OCI-LY1 (cell line): ENCODE data around the gene MAN2B1.

Experiments
- H2AFZ ChIP-seq: fragments of 200-600 bp; sonication (generic), shearing (Covaris generic); 2 replicates; pipeline ENCODE4 v1.6.0; 2014; ENCODE audit warnings: antibody characterized with exemption, mild to moderate bottlenecking, low read length
- H3F3A ChIP-seq: fragments of 200-600 bp; sonication (generic), shearing (Covaris generic); 2 replicates; pipeline ENCODE4 v1.6.0; 2014; ENCODE audit warnings: mild to moderate bottlenecking, antibody characterized with exemption, low read length, moderate library complexity; ENCODE audit not compliant: insufficient read depth
- H3K27ac ChIP-seq: fragments of 200-600 bp; sonication (generic); 2 replicates; pipeline ENCODE4 v1.5.1; 2014; ENCODE audit warnings: low read length, mixed run types, mild to moderate bottlenecking, low read depth; ENCODE audit not compliant: poor library complexity, severe bottlenecking
- H3K27me3 ChIP-seq: fragments of 200-600 bp; sonication (generic); 2 replicates; pipeline ENCODE4 v1.6.0; 2014; ENCODE audit warnings: antibody characterized with exemption, mild to moderate bottlenecking, low read length, moderate library complexity; ENCODE audit not compliant: insufficient read depth
- H3K36me3 ChIP-seq: fragments of 200-600 bp; sonication (generic); 2 replicates; pipeline ENCODE4 v1.6.1; 2014; ENCODE audit warnings: mild to moderate bottlenecking, antibody characterized with exemption, low read length, moderate library complexity, mixed read lengths; ENCODE audit not compliant: insufficient read depth
- H3K4me1 ChIP-seq: fragments of 200-600 bp; sonication (generic); 2 replicates; pipeline ENCODE4 v1.5.1; 2014; ENCODE audit warnings: mild to moderate bottlenecking, low read length, moderate library complexity; ENCODE audit not compliant: insufficient read depth, severe bottlenecking
- H3K4me2 ChIP-seq: fragments of 200-600 bp; sonication (generic), shearing (Covaris generic); 2 replicates; pipeline ENCODE4 v1.6.1; 2014; ENCODE audit warnings: low read length
- H3K4me3 ChIP-seq: fragments of 200-600 bp; sonication (generic); 2 replicates; pipeline ENCODE4 v1.5.1; 2014; ENCODE audit warnings: low read length, low read depth, mild to moderate bottlenecking, mixed read lengths; ENCODE audit not compliant: poor library complexity, severe bottlenecking
- H3K79me2 ChIP-seq: fragments of 200-600 bp; shearing (Covaris generic); 2 replicates; pipeline ENCODE4 v1.6.1; 2016; ENCODE audit warnings: mixed run types, low read length, mixed read lengths; ENCODE audit not compliant: insufficient read depth
- H3K9ac ChIP-seq: fragments of 200-600 bp; sonication (generic), shearing (Covaris generic); 2 replicates; pipeline ENCODE4 v1.6.1; 2014; ENCODE audit warnings: mild to moderate bottlenecking, low read length, mixed read lengths
- H3K9me2 ChIP-seq: fragments of 200-600 bp; sonication (generic), shearing (Covaris generic); 2 replicates; pipeline ENCODE4 v1.6.1; 2014; ENCODE audit warnings: low read depth, mild to moderate bottlenecking, low read length, mixed read lengths
- H3K9me3 ChIP-seq: fragments of 200-600 bp; shearing (Covaris generic); 2 replicates; pipeline ENCODE4 v1.6.1; 2014; ENCODE audit warnings: low read length, mixed read lengths
- H4K20me1 ChIP-seq: fragments of 200-600 bp; sonication (generic), shearing (Covaris generic); 2 replicates; pipeline ENCODE4 v1.6.0; 2016; ENCODE audit warnings: mild to moderate bottlenecking, low read length; ENCODE audit not compliant: insufficient read depth
- CTCF ChIP-seq: fragments of 200-600 bp; sonication (generic), shearing (Covaris generic); IDR thresholded peaks from 2 replicates; pipeline ENCODE4 v1.5.1; 2017; ENCODE audit warnings: mild to moderate bottlenecking, antibody characterized with exemption, low read length, moderate library complexity, mixed read lengths
- EZH2 ChIP-seq: fragments of 200-600 bp; sonication (generic), shearing (Covaris generic); IDR thresholded peaks from 2 replicates; pipeline ENCODE4 v1.8.0; 2017; ENCODE audit warnings: borderline replicate concordance, mixed run types, mild to moderate bottlenecking, antibody characterized with exemption, low read length, moderate library complexity, mixed read lengths

Gene MAN2B1

GRCh38 chr19:12676928-12677327 is 10.4 kb upstream of the MAN2B1 start:
- Histone ChIP-seq H3F3A (no peaks in the 10 kb centered on the region), H4K20me1 (no peaks in the 10 kb centered on the region), H3K9me3 (no peaks in the 10 kb centered on the region), H3K79me2 (0 out of 2 replicates have a peak, but pooled peaks cover 4% of the 10 kb centered on the region), H3K27me3 (no peaks in the 10 kb centered on the region), H3K4me1 (no peaks in the 10 kb centered on the region), H3K4me3 (no peak overlapping the region), H3K36me3 (peaks cover 66% of the 10 kb centered on the region), H2AFZ (no peak overlapping the region), H3K9ac (no peak overlapping the region), H3K27ac (no peak overlapping the region), H3K4me2 (no peak overlapping the region), H3K9me2 (no peaks in the 10 kb centered on the region)
- TF ChIP-seq CTCF (no peak), EZH2 (no peak)

GRCh38 chr19:12676384-12676792 is 9.8 kb upstream of the MAN2B1 start:
- Histone ChIP-seq H3K4me3 (no peak overlapping the region), H3K27me3 (no peaks in the 10 kb centered on the region), H3K27ac (no peak overlapping the region), H4K20me1 (no peaks in the 10 kb centered on the region), H3K9me2 (no peaks in the 10 kb centered on the region), H3F3A (no peaks in the 10 kb centered on the region), H3K79me2 (0 out of 2 replicates have a peak, but pooled peaks cover 4% of the 10 kb centered on the region), H2AFZ (no peak overlapping the region), H3K9me3 (no peaks in the 10 kb centered on the region), H3K9ac (no peak overlapping the region), H3K4me2 (no peak overlapping the region), H3K4me1 (no peaks in the 10 kb centered on the region), H3K36me3 (peaks cover 69% of the 10 kb centered on the region)
- TF ChIP-seq CTCF (peak; percentile 86), EZH2 (no peak)

- H4K20me1 ChIP-seq, result no peaks in the 10 kb centered on the region
Observed at GRCh38 chr19:12675940-12676339, 9.4 kb upstream of the MAN2B1 start.

More at GRCh38 chr19:12675940-12676339, 9.4 kb upstream of the MAN2B1 start:
- Histone ChIP-seq H3K4me3 (no peak overlapping the region), H3K79me2 (0 out of 2 replicates have a peak, but pooled peaks cover 4% of the 10 kb centered on the region), H3K4me2 (no peak overlapping the region), H3K9me3 (no peaks in the 10 kb centered on the region), H3F3A (no peaks in the 10 kb centered on the region), H3K9ac (no peak overlapping the region), H3K36me3 (peaks cover 69% of the 10 kb centered on the region), H3K27me3 (no peaks in the 10 kb centered on the region), H3K27ac (no peak overlapping the region), H2AFZ (no peak overlapping the region), H3K4me1 (no peaks in the 10 kb centered on the region), H3K9me2 (no peaks in the 10 kb centered on the region)
- no peak for TF ChIP-seq CTCF
- TF ChIP-seq EZH2, result no peak
